NCI-H226 (cell line): ENCODE data around the gene NBEAL2.
A peak's percentile ranks its signal among the peaks of the same experiment; 100 is the strongest.

Experiments
- DNase-seq: peaks from one replicate; pipeline ENCODE4 v3.0.0-alpha.2; 2015

Gene NBEAL2

DNA sequence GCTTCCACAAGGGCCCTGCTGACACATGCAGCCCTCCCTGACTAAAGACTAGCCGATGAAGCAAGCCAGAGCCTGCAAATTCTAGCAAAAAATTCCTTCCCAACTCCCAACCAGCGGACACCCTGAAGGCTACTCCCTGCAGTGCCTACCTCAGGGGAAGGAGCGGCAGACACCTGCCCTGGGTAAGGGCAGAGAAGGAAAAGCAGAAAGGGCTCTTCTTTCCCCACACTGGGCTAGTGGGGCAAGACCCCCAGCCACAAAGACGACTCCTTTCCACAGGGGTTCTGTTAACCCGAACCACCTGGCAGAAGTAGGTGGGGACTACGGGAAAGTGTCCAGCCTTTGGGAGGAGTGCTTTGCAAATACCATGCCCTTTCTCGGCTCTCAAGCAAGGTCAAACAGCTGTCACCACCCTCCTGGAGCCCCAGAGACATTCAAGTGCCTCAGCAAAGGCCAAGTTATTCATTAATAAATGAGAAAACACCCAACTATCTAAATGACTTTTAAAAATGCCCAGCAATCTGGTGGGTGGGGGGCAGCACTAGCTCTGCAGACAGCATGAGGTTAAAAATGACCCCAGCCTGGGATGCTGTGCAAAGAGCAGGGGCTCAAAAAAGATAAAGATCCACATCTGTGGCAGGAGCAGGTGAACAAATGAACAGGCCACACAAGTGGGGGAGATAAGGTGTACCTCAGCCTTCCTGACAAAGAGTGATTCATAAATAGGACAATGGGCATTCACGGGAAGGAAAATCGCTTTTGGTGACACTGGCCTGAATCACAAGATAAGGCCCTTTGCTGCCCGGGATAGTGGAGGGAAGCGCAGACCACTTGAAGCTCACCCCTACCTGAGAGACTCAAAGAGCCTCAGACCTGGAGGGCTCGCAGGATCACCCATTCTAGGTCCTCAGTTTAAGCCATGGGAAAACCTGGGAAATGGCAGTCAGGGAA lies 36.0 kb upstream of the NBEAL2 start:
- DNase-seq, result no peak

DNA sequence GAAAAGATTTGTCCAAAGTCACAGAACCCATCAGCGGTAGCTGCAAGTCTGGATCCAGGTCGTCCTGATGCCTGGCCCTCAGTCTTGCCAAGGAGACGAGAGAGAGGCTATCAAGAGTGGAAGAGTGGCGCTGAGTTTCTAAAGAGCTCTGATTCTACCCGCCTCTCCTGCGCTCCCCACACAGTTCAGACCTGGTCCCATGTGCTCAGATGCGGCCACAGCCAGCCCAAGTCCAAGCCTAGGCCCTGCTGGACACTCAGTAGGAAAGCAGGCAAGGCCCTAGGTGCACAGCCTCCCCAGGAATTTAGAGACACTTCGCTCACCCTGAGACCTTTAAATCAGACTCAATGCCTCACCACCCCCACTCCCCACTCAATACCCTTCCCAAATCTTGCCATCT lies 35.3 kb upstream of the NBEAL2 start:
- no peak for DNase-seq

DNA sequence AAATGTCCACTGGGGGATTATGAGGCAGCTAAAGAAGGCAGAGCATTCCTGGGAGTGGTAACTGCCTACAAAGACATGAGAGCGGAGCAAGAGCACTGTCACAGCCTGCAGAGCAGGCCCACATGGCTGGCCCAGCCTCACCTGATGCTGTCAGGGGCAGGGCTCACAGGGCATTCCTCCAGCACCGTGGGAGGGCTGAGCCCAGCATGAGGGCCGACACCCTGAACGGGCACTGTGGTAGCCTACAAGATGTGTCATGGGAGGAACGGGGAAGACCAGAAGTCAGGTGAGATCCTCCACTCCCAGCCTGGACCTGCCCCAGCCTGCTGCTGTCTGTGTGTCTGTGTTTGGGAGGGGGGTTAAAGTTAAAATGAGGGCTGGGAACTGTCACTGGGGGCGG lies 33.0 kb upstream of the NBEAL2 start:
- DNase-seq, result no peak

DNA sequence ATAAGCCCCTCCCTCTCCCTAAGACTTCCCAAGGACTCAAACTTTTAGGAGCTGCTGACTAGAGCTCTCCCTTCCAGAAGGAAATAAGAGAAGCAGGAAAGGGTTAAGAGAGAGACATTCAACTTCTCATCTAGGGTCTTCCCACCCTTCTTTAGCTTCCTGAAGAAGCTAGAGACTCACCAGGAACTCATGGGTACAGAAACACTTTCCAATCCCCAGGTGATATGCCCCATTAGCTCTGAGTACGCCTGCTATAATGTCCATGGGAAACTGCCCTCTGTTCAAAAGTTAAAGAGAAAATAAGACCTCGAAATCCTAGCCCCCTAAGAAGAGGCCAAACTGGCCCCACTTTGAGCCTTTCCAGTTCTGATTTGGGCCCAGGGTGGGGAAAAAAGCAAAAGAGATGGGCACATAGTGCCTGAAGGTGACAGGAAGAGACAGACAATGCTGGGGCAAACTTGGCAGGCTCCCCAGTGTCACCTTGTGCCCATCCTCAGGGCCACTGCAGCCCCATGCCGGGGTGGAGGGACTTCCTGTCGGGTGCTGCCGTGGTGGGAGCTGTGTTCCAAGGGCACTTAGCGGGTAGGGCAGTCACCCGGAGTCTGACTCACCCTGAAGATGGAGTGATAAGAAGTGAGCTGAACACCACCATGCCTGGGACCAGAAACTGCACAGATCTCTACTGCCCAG lies 32.5 kb upstream of the NBEAL2 start:
- no peak for DNase-seq

DNA sequence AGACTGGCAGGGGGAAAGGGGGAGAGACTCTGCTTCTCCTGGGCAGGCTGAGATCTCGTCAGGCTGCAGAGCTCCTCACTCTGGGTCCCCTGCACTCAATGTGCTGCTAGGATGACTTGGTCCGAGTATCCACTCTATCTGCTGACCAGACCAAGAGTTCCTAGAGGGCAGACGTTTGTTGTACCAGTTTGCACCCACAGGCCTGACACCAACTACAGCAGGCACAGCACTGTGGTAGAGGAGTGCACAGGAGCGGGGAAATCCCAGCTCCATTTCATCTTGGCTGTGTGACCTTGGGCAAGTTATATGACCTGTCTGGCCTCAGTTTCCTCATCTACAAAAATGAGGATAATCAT lies 31.9 kb upstream of the NBEAL2 start:
- DNase-seq, result no peak

DNA sequence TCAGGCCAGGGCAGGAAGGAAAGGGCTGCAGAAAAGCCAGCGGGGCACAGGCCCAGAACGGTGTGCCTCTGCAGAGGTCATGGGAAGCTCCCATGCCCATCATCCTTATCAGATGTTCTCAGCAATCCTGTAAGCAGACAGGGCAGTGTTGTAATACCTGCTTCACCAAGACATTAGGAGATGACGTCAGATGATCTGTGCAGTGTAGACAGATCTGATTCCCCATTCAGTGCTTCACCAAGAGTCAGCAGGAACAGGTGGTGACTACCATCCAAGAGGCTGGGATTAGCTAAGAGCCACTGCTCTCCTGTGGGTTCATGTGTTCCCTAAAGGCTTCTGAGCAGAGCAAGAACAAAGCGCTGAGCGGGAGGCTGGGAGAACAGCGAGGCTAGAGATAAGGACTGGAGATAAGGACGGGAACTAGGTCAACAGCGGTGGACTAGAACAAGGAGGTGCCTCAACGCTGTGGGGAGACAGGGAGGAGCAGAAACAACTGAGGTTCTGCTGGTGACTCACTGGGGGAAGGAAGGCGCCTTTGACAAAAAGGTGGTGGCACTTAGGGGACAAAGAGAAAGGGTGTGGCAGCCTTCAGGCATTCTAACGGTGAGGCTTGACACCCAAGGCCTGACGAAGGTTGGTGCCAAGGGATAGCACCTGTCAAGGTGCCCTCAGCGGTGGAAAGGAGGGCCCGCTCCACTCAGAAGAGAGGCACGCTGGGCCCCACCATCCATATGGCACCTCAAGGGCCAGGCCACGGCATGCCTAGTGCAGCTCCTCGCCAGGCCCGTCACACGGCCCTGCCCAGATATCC lies 31.3 kb upstream of the NBEAL2 start:
- peak; percentile 92 for DNase-seq

DNA sequence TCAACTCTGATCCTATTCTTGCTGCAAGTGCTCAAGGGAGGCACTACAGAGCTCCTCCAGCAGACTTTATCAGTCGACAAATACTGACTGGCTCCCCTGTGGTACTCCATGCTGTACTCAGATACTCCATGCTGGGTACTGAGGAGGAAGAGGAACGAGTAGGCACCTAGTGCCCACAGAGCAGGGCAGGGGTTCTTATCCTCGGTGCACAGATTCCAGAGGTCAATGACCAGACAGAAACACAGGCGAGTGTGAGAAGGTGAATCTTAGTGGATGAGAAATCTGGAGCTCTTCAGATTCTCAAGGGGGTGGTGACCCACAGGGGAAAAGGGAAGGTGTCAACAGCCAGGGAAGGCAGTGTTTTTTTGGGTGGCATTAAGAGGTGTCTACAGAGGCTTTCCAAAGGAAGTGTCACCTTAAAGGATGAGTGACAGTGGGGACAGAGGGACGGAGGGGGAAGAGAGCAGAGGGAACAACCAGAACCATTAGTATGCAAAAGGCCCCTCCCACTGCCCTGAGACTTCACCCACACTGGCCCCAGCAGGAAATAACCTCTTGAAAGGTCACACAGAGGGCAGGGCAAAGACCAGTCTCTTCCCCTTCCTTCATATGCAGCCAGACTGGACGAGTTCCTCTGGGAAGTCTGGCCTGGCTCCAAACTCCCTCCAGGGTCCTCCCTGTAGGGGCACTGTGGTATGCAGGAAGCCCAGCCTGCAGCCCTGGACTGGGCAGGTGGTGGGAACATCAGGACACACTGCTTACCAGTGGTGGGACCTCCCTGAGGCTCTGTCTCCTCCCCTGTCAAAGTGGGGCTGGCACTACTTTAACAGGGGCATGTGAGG lies 30.4 kb upstream of the NBEAL2 start:
- no peak for DNase-seq

DNA sequence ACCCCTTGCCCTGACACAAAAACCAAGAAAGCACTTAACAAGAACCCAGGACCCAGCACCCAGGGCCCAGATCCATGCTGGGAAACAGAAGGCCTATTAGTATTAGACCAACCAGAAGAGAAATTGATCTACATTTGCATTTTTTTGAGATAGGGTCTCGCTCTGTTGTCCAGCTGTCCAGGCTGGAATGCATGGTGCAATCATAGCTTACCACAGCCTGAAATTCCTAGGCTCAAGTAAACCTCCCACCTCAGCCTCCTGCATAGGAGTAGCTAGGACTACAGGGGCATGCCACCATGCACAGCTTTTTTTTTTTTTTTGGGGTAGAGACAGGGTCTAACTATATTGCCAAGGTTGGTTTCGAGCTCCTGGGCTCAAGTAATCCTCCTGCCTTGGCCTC lies 29.3 kb upstream of the NBEAL2 start:
- DNase-seq, result no peak

DNA sequence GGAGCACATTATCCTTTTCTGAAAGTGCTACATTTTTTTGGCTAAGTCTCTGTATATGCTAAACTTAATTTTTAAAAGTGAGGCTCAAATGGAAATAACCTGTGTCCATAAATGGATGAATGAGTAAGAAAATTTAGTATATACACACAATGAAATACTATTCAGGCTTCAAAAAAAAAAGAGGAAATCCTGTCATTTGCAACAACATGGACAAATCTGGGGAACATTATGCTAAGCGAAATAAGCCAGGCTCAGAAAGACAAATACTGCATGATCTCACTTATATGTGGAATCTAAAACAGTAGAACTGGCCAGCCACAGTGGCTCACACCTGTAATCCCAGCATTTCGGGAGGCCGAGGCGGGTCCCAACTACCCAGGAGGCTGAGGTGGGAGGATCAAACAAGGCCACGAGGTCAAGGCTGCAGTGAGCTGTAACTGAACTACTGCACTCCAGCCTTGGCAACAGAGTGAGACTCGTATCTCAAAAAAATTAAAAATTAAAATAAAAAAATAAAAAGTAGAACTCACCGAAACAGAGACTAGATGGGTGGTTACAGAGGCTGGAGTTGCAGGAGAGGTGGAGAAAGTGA lies 28.7 kb upstream of the NBEAL2 start:
- DNase-seq, result no peak

DNA sequence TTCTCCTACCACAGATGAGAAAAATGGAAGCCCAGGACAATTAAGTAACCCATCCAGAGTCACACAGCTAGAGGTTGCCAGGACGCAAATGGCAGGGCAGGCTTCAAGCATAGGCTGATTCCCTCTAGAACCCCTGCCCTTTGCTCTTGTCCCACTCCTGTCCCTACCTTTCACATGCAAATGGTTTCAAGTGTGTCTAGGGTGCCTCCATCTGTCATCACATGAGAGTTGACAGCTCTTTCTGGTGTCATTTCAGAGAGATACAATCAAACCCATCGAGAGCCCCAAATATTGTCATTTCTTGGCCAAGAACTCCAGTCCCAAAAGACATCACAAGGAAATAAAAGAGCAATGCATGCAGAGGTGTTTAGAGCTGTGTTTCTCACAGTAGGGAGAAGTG lies 26.7 kb upstream of the NBEAL2 start:
- no peak for DNase-seq

DNA sequence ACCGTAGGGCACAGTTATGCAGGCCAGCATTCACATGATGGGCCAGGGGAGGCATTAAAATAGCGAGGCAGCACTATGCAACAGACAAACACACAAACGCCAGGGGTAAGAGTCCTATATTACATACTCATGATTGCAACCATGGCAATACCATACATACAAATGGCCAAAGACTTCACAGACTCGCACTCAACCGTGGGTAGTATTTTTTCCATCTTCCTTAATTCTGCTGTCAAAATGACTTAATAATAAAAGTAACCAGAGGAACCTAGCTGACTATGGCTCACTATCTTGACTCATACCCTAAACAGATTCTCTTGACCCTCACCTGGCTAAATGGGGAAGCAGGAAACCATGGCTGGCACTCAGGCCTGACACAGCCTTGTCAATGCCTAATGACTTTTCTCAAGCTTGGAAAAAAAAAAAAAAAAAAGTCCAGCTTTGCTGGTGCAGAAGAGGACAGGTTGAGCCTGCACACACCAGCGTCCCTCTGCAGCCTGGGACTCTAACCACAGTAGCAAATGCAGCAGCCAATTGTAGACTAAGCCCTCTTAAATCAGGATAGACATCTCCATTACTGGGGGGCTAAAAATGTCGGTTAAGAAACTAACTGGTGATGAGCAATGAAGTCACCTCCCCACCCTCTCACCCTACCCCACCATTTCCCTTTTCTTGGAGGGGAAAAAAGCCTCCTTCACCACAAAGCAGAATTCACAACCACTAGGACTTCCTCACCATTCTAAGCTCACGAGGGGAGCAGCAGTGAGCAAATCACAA lies 26.0 kb upstream of the NBEAL2 start:
- no peak for DNase-seq

DNA sequence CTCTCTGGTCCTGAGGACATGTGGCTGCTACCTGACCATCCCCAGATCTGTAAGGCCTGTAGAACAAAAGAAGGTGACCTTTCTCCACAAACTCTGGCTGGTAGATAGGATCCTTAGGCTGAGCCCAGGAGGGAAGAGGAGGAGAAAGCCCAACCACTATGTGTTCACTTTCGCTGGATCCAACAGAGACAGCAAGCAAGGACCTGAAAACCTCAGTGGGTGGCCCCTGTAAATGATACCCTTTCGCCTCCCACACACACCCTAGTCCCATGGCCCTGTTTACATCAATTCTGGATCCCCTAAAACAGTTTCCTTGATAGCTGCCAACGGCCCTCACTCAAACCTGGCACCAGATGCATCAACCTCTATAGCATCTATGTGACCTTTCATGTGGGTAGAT lies 25.3 kb upstream of the NBEAL2 start:
- no peak for DNase-seq

DNA sequence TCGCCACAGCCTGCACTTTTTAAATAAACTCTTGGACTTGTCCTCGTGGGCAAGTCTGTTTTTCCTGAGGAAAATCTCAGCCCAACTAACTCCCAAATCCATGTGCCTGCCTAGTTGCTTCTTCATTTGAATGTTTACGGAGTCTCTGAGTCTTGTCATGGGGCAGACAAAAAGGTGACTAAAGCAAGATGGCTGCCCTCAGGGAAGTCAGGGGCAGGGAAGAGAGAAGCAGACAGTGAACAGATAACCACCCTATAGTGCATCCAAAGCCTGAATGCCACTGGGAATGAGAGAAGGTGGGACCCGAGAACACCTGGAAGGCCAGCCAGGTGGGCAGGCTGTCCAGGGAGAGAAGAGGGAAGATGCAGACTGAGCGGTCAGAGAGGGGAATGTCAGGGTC lies 24.3 kb upstream of the NBEAL2 start:
- DNase-seq, result no peak

DNA sequence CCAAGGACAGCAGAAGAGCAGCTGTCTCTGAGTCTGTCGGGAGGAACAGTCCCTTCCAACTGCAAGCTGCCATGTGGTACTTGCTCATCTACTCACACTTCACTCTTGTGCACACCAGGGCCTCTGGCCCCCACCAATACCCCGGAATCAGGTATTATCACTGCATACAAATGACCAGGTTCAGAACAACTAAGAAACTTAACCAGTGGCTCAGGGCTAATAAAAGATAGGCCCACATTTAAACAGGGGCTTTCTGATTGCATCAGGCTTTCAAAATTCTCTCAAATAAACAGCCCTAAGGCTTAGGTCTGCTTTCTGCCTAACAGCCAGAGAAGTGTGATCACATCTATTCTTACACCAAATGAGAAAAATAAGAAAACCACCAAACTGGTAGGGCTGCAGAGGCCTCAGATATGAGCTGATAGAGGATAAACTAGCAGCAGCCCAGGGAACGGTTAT lies 23.6 kb upstream of the NBEAL2 start:
- no peak for DNase-seq

DNA sequence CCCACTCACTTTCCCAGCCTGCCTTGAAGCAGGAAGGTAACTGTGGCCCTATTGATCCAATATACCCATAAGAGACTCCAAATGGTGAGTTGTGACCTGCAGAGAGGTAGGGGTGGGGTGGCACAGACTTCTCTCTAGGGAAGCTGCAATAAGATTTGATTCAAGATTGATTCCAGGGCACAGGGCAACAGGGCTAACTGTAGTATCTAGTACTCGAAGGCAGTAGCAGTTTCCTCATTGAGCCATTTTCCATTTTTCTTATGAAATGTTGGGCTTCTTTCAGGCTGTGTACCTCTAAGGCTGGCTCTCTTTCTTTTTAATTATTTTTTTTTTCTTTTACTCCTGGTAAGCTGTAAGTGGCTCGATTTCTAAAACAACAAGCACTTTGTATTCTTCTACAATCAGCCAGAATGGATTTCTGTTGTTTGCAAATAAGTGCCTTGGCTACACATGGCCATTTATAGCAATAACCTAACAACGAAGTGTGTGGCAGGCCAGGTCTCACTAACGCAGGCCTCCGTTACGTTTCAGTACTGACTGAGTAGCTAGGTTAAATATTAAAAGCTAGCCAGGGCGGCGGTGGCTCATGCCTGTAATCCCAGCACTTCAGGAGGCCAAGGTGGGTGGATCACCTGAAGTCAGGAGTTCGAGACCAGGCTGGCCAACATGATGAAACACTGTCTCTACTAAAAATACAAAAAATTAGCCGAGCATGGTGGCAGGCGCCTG lies 22.2 kb upstream of the NBEAL2 start:
- no peak for DNase-seq

DNA sequence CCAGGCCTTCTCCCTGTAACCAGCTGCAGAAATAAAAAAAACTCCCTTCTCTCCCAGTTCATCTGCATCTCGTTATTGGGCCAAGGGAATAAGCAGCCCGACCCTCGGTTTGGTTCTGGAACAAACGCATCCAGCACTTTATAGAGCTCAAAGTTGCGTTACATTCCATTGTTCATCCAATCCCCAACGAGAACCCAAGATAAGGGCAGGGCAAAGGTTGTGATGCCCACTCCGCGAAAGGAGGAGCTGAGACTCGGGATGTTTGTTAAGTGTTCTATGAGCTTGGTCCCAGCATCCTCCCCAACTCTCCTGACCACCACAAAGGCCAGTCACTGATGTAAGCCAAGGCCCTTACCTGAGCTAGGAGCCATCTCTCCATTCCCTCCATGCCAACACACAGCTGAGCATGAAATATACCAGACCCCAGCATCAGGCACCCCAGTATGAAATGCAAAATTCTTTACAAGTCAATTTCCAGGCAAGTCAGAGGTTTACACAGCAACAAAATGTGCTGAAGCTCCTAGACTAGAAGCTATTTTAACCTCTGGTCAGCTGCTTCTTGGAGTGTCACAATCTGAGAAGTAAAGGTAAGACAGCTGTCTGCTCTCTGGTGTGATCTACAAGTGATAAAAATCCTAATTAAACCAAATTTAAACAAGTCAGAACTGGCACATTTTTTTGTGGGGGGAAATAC lies 20.9 kb upstream of the NBEAL2 start:
- DNase-seq, result no peak

DNA sequence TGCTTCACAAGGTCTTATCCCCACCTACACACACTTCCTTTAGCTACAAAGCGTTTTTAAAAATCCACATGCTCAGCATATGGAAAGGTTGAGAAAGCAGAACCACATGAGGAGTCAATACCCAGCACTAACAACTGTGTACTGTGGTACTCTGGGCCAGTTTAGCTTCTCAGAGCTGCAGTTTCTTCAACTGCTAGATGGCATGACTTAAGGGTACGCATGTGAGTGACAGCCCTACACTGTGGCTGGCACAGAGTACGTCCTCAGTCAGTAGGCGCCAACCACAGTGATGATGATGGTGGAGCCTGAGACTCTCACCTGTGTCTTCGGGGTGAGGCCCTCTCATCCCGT lies 20.3 kb upstream of the NBEAL2 start:
- no peak for DNase-seq

DNA sequence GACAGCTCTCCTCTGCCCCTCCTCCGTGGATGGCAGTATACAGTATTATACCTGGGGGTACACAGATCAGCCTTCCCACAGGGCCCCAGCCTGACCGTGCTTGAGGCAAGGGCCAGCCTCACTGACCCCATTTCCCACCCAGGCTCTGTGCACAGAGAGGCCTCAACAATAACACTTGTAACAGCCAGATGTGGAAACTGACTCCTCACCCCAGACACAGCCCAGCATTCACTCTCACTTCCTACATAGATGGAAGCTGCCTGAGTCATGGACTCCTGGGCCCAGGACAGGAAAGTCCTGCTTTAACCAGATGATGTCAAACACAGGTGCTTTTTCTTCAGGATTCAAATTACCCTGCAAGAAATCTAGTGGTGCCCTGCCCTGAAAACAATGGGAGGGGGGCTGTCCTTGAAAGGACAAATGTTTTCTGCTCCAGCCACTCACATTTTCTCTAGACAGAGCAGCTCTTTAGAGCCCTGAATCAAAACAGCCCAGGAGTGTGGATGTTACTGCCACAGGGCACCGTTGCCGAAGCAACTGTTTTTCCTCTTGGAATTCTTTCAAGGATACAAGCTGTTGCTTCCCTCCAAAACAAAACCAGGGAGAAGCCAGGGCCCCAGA lies 19.3 kb upstream of the NBEAL2 start:
- DNase-seq, result peak; percentile 45

DNA sequence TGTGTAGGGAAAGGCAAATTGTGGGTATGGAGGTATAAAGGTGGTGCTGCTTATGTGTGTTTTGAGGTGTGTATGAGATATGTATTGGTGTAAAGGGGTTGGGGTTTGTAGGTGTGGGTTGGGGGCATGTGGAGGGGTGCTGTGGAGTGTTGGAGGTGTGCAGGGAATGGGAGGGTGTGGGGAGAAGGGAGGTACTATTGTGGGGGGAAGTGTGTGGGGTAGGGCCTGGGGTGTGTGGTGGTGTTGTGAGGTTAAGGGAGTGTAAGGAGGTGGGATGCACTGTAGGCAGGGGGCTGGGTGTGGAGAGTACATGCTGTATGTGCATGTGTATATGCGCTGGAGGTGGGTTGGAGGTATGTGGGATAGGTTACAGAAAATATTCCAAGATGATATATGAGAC lies 18.6 kb upstream of the NBEAL2 start:
- DNase-seq, result no peak

DNA sequence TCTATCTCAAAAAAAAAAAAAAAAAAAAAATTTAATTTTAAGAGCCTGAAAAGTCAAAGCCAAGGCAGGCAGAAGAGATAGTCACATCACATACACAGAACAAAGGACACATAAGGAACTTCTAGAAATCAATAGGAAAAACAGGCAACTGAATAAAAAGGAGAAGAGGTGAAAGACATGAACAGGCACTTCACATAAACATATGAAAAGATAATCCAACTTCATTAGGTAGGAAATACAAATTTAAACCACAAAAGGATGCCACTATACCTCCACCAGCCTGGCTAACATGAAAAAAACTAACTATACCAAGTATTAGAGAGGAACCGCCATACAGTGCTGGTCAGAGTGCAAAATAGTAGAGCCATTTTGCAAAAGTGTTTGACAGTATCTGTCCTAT lies 17.0 kb upstream of the NBEAL2 start:
- DNase-seq, result no peak
